SK-N-MC (cell line): ENCODE results near the gene FER1L5.

Source experiments
- DNase-seq: peaks from one replicate; pipeline ENCODE4 v3.0.0-alpha.2; 2011; ENCODE audit warnings: low read depth, low spot score
- H3K27ac ChIP-seq: fragments of 200-600 bp; sonication (generic); 2 replicates; pipeline ENCODE4 v1.5.1; 2016; ENCODE audit warnings: mixed run types
- H3K36me3 ChIP-seq: fragments of 200-600 bp; sonication (generic); 2 replicates; pipeline ENCODE4 v1.6.1; 2017; ENCODE audit warnings: antibody characterized with exemption, low read length, mixed read lengths; ENCODE audit not compliant: insufficient read depth
- H3K4me3 ChIP-seq: fragments of 200-600 bp; sonication (generic); 2 replicates; pipeline ENCODE4 v1.5.1; 2016
- H3K9ac ChIP-seq: fragments of 200-600 bp; sonication (generic); 2 replicates; pipeline ENCODE4 v1.8.0; 2017; ENCODE audit warnings: mixed run types, mixed read lengths; ENCODE audit not compliant: insufficient read length
- H3K9me3 ChIP-seq: fragments of 200-600 bp; sonication (generic); 2 replicates; pipeline ENCODE4 v1.6.1; 2017; ENCODE audit warnings: low read depth, mild to moderate bottlenecking, antibody characterized with exemption, low read length, moderate library complexity, mixed read lengths
- EZH2 ChIP-seq: fragments of 200-600 bp; sonication (generic); IDR thresholded peaks from one replicate; pipeline ENCODE4 v1.6.1; 2017; ENCODE audit warnings: antibody characterized with exemption
- FOXP2 ChIP-seq: optimal IDR thresholded peaks from 2 replicates; pipeline ENCODE3; 2011; ENCODE audit warnings: mild to moderate bottlenecking, moderate library complexity; ENCODE audit not compliant: insufficient read depth; ENCODE audit errors: extremely low read length, control extremely low read depth
- POLR2AphosphoS5 ChIP-seq: IDR thresholded peaks from 2 replicates; pipeline ENCODE4 v1.6.1; 2012; ENCODE audit warnings: mild to moderate bottlenecking, low read depth, low read length, borderline replicate concordance

FER1L5 gene

DNA sequence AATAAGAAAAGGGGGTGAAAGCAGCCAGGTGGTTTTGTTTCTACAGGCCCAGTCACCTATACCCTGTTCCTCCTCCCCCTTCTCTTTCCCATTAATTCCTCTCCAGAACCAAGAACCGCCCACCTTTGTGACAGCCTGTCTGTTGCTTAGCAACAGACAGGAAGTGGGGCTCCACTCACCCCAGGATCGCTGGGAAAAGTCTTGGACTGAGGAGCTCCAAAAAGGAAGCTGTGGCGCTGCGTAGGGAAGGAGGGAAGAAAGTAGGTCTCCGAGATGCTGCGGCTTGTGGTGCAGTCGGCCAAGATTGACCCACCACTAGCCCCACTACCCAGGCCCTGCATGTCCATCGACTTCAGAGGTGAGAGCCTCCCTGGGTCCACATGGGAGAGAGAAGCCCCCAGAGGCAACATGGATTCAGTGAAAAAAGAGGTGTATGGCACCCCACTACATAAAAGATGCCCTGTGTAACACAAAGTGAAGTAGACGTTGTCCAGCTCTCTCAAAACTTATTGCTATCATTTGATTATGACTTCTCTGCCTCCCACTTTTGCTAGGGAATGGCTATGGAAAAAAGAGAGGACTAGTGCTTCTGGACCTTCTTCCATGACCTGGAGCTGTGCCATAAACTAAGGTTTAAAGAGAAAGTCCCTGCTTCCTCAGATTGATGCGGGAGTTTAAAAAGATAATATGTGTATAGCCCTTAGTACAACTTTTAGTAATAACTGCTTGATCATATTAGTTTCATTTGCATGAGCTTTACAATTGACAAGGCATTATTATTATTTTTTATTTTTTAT is at the start of gene FER1L5:
TSS of gene FER1L5 (plus strand) at position 201 of the 797 bp plus-strand sequence. CDS start at position 274, 73 bp downstream.
- no peaks in the 10 kb centered on the region for H3K36me3 ChIP-seq
- TF ChIP-seq POLR2AphosphoS5 (peak; percentile 82), FOXP2 (no peak), EZH2 (no peak)
- peak; percentile 26 for DNase-seq
- H3K27ac ChIP-seq = peak within 1 kb of the TSS; percentile 0; the same call in 1 of the 2 replicates
- H3K9me3 ChIP-seq = no peaks in the 10 kb centered on the region
- H3K4me3 ChIP-seq = peak within 1 kb of the TSS; percentile 83
- peak within 1 kb of the TSS; percentile 67 for H3K9ac ChIP-seq

- no peak for DNase-seq
- no peak for TF ChIP-seq EZH2
- no peak for TF ChIP-seq FOXP2
- TF ChIP-seq POLR2AphosphoS5 = no peak
- no peak overlapping the region for H3K27ac ChIP-seq
- peaks cover 71% of the 10 kb centered on the region for H3K36me3 ChIP-seq
- H3K9ac ChIP-seq = no peak overlapping the region
- no peaks in the 10 kb centered on the region for H3K9me3 ChIP-seq
- no peak overlapping the region for H3K4me3 ChIP-seq
Observed at GRCh38 chr2:96594282-96594681, 48.3 kb upstream of the FER1L5 start.

DNA sequence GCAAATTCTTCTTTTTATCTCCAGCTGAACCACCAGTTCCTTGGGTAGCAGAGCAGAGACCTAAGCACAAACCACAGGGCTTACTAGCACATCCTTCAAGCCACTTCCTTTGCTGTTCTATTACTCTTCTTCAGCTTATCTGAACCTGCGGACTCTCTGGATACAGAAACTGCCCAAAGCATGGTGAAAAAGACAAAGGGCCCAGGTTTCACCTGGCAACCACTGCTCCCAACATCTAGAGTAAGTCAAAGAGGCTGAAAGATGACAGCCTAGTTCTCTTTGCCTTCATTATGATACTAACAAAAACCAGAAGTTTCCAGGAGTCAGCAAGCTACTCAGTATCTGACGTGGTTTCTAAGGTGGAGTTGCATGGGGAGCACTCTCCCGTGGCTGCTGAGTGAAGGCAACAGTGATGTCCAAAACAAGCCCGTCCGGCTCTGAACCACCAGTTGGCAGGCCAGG is 47.8 kb upstream of the FER1L5 start:
- Histone ChIP-seq H3K27ac (no peak overlapping the region), H3K36me3 (peaks cover 75% of the 10 kb centered on the region), H3K9ac (no peak overlapping the region), H3K9me3 (no peaks in the 10 kb centered on the region), H3K4me3 (no peak overlapping the region)
- no peak for TF ChIP-seq POLR2AphosphoS5
- TF ChIP-seq FOXP2 = no peak
- no peak for TF ChIP-seq EZH2
- DNase-seq = no peak

GRCh38 chr2:96596596-96596995 is 46.0 kb upstream of the FER1L5 start:
- TF ChIP-seq POLR2AphosphoS5 (no peak), EZH2 (no peak), FOXP2 (no peak)
- H3K9ac ChIP-seq = no peak overlapping the region
- no peak for DNase-seq
- no peaks in the 10 kb centered on the region for H3K9me3 ChIP-seq
- H3K4me3 ChIP-seq = no peak overlapping the region
- peaks cover 90% of the 10 kb centered on the region for H3K36me3 ChIP-seq
- no peak overlapping the region for H3K27ac ChIP-seq

DNA sequence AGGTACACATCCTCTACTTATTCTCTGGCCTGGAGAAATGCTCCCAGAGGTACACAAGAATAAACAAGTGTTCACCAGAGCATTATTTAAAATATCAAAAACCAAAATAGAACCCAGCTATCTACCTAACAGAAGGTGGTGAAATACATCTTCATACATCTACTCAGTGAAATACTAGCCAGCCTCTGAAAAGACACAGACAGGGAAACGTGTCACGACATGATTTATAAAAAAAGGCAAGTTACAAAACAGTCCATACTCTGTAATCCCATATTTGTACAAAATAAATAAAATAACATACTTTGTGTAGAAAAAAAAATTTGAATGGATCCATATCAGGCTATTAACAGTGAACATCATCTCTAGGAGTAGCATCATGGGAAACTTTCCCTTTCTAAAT is 42.6 kb upstream of the FER1L5 start:
- no peak overlapping the region for H3K9ac ChIP-seq
- no peaks in the 10 kb centered on the region for H3K9me3 ChIP-seq
- no peak overlapping the region for H3K4me3 ChIP-seq
- H3K27ac ChIP-seq = no peak overlapping the region
- DNase-seq = no peak
- TF ChIP-seq FOXP2 (no peak), EZH2 (no peak), POLR2AphosphoS5 (no peak)
- H3K36me3 ChIP-seq = peaks cover 92% of the 10 kb centered on the region

- peaks cover 92% of the 10 kb centered on the region for H3K36me3 ChIP-seq
- no peaks in the 10 kb centered on the region for H3K9me3 ChIP-seq
- DNase-seq = no peak
- TF ChIP-seq EZH2 = no peak
- TF ChIP-seq POLR2AphosphoS5 = no peak
- TF ChIP-seq FOXP2 = no peak
- H3K27ac ChIP-seq = no peak overlapping the region
- H3K4me3 ChIP-seq = no peak overlapping the region
- no peak overlapping the region for H3K9ac ChIP-seq
Observed at GRCh38 chr2:96601382-96602292, 40.9 kb upstream of the FER1L5 start.

DNA sequence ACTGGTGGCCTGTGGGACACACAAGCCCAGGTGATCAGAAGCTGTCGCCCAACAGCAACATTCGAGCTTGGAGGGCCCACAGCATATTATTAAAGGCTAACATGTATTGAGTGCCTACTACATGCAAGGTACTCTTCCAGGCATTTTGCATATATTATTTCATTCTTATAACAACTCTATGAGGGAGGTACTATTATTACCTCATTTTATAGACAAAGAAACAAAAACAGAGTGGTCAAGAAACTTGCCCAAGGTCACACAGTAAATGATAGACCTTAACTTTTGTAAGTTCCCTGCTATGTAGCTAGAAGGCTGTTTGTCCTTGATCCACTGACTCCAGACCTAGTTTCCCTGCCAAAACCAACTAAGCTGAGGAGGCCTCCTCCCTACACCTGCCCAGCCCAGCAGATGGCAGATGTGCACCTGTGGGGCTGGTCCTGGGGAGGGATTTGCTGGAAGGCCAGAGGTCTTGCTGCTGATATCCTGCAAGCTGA is 40.2 kb upstream of the FER1L5 start:
- H3K27ac ChIP-seq = no peak overlapping the region

GRCh38 chr2:96604104-96604503 is 38.5 kb upstream of the FER1L5 start:
- Histone ChIP-seq H3K9ac (no peak overlapping the region), H3K4me3 (no peak overlapping the region), H3K9me3 (no peaks in the 10 kb centered on the region), H3K36me3 (peaks cover 95% of the 10 kb centered on the region), H3K27ac (no peak overlapping the region)
- DNase-seq = no peak
- TF ChIP-seq FOXP2 (no peak), POLR2AphosphoS5 (no peak), EZH2 (no peak)

More for the DNA sequence above, 40.2 kb upstream of the FER1L5 start:
- Histone ChIP-seq H3K9me3 (no peaks in the 10 kb centered on the region), H3K4me3 (no peak overlapping the region), H3K36me3 (peaks cover 92% of the 10 kb centered on the region), H3K9ac (no peak overlapping the region)
- DNase-seq = no peak
- TF ChIP-seq EZH2 (no peak), POLR2AphosphoS5 (no peak), FOXP2 (no peak)
